Uterus (tissue), 2 donors: ENCODE measurements around the gene DCC.

Source experiments
- CTCF ChIP-seq, 4 experiments: fragments of 200-600 bp in 2 of 4; fragments of 450-650 bp in 2 of 4; sonication (generic) in 2 of 4; IDR thresholded peaks; one replicate each; pipeline ENCODE4 v1.5.1; 2016 to 2019; ENCODE audit warnings: antibody characterized with exemption in 4 of 4, mild to moderate bottlenecking in 2 of 4, moderate library complexity in 1 of 4
- POLR2A ChIP-seq, 2 donors: fragments of 450-650 bp; IDR thresholded peaks; one replicate each; pipeline ENCODE4 v1.6.1; 2016; ENCODE audit warnings: antibody characterized with exemption in 2 of 2, mild to moderate bottlenecking in 1 of 2, moderate library complexity in 1 of 2

GRCh38 chr18:52486052-52486451 is 146.1 kb downstream of the DCC start:
- no peak for TF ChIP-seq CTCF (IDR thresholded peaks at IDR 0.05)
- TF ChIP-seq POLR2A (IDR thresholded peaks at IDR 0.05), result no peak
